ENCODE data around the gene TRIM8.
"Not testable (repeated sequence)": the region's sequence is repeated elsewhere in the genome, so short reads cannot be mapped to it uniquely, and the experiment has no call there.

TRIM8 gene

DNA sequence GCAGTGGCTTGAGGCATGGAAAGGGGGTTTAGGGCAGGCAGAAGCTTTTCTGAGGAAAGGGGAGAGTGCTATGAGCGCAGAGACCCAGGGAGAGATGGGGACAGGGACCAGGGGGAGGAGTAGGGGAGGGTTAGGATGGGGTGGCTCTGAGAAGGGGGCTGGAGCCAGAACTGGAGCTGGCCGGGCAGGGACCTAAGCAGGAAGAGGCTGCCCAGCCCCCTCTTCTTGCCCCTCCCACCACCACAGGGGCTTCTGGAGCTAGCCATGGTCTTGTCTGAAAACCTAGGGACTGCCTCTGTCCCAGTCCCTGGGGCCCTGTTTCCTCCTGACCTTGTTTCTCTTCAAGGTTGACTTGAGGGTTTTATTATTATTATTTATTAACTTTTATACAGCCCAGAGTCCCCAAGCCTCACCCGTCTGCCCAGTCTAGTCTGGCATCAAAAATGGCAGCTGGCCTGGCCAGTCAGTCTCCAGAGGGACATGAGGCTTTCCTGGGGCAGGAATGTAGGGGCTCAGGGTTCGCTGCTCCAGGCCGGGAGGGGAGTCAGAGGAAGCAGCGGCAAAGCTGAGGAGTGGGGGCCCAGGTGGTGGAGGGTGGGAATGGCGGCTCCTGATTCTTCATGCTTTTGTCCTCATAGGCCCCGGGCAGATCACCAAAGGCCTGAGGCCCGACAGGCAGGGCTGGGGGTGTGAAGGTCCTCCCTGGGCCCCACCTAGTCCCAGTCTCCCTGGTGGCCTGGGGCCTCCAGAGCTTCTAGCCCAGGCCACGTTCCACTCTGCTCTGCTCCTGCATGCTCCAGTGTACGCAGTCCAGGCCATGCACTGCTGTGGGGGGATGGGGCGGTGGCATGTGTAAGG lies 5.7 kb downstream of the TRIM8 start:
- DNase-seq (ENCODE audit: low read depth in 3 of 3) = no peak

DNA sequence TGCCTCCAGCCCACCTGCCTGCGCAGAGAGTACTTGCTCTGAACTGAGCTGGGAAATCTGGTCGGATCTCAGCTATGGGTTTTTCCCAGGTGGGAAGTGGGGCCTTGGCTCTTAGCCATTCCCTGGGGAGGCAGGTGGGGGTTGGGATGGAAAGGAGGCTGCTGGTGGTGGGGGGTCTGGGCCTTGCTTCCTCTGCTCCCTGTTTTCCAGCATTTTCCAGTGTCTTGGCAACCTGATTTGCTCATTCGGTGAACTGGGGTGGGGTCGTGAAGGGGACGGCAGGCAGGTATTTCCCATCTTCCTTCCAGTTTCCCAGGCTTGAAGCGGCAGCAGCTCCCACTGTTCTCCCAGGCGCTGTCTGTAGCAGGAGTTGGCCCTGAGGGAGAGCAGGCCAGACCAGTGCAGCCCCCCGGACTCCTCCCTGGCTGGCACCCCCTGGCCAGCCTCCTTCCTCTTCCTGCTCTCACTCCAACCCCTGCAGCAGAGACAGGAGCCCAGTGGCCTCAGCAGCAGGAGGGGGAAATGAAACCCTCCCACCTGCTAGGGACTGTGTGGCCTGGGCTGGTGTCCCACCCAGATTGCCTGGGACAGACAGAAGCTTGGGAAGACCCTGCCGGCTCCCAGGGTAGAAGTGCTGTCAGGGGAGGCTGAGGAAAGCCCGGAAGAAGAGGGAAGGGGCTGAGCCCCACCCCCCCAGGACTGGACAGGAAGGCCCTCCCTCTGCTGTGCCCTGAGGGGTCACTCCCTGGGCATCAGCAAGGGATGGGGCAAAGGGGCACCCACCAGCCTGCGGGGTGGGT lies 6.6 kb downstream of the TRIM8 start:
- DNase-seq (ENCODE audit: low read depth in 3 of 3) = no peak

DNA sequence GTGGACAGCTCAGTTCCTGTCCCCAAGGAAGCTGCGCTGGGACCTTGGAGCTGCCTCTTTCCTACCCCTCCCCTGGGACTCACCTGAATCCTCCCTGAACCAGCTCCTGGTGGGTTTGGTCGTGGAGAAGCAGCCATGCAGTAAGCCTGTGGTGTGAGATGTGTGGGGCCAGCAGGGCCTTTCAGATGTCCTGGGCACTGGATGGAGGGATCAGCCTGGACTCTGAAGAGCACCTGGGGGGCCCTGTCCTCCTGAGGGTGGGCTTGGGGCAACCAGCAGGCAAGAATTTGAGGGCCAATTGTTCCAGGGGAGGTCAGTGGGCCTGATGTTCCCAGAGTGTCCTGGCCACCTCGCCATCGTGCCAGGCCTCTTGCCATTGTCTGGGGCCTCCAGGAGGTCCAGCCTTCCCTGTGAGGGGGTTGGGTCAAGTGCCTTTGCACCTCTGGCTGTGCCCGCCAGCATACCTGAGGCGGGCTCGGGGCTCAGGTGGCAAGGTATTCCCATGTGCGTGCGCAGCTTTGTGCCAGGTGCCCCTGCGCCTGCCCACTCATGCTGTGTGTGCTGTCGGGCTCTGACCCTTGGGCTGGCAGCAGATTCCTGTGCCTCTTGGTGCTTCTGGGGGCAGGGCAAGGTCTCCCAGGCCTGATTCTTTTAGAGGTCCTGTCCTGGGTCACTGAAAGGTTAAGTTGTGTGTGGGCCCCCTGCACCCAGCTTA lies 7.3 kb downstream of the TRIM8 start:
- DNase-seq (ENCODE audit: low read depth in 3 of 3) = no peak

DNA sequence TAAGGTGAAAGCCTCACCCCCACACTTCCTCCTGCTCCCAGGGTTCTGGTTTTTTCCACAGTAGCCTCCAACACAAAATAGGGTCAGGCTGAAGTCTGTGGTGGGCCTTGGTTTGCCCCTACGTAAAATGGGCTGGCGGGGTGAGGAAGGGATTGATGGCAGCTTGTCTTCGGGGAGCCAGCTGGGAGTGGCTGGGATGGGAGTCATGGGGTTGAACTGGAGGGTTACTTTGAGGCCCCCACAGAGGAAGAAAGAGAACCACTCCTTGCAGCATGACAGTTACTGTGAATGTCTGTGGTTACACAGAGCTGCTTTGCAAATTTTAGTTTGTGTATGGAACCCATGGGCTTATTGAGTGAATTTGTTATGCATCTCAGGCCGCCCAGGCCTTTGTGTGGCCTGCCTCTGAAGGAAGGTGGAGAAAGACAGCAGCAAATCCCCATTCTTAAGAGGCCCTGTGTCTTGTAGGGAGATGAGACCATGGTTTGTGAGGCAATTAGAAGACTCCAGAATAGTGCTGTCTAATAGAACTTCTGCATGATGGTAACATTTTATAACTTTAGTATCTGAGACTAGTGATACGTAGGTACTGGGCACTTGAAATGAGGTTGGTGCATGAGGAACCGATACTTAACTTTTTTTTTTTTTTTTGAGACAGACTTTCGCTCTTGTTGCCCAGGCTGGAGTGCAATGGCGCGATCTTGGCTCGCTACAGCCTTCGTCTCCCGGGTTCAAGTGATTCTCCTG lies 8.1 kb downstream of the TRIM8 start:
- DNase-seq (ENCODE audit: low read depth in 3 of 3) = no peak

DNA sequence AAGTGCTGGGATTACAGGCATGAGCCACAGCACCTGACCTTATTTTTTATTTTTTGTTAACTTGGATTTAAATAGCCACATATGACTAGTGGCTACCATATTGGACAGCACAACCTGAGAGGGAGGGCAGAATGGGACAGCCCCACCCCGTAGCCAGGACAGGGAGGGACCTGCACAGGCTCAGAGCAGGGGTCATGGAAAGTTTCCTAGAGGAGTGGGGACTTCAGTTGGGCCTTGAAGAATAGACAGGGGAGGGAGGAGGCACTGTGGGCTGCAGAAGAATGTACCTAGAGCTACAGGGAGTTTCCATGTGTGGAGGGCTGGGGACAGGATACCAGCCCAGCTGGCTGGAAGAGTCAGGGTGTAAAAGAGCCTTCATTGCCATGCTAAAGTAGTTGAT lies 8.8 kb downstream of the TRIM8 start:
- no peak for DNase-seq (ENCODE audit: low read depth in 3 of 3)

DNA sequence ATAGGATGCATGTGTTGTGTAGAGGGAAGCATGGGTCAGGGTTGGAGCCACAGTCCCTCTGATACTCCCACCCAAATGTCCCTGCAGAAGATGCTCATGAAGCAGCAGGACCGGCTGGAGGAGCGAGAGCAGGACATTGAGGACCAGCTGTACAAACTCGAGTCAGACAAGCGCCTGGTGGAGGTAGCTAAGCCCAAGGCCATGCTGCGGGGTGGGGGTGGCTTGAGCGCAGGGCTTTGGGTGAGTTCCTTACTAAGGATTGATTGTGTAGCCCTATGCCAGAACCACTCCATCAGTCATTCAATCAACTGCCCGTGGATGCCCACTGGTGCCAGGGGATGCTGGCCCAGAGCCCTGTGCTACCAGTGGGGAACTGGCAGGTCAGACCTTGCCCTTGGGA lies 10.3 kb downstream of the TRIM8 start:
- no peak for DNase-seq (ENCODE audit: low read depth in 3 of 3)

DNA sequence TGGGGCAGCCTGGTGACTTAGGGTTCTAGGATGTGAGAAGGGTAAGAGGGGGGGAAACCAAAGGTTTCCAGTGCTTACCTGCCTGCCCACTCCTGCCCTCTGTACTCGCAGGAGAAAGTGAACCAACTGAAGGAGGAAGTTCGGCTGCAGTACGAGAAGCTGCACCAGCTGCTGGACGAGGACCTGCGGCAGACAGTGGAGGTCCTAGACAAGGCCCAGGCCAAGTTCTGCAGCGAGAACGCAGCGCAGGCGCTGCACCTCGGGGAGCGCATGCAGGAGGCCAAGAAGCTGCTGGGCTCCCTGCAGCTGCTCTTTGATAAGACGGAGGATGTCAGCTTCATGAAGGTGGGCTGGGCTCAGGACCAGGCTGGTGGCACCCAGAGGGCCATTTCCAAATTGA lies 10.7 kb downstream of the TRIM8 start:
- no peak for DNase-seq (ENCODE audit: low read depth in 3 of 3)

DNA sequence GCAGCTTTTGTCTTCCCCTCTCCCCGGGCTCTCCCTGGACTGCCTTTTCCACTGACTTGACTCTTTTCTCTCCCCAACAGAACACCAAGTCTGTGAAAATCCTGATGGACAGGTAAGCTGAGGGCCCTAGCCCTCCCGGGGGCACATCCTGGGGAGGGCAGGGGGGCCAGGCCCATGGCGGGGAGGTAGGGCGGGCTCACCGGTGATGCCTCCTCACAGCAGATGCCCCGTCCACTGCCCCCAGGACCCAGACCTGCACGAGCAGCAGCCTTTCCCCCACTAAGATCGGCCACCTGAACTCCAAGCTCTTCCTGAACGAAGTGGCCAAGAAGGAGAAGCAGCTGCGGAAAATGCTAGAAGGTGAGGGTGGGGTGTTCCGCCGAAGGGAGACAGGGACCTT lies 11.7 kb downstream of the TRIM8 start:
- DNase-seq (ENCODE audit: low read depth in 3 of 3) = no peak

DNA sequence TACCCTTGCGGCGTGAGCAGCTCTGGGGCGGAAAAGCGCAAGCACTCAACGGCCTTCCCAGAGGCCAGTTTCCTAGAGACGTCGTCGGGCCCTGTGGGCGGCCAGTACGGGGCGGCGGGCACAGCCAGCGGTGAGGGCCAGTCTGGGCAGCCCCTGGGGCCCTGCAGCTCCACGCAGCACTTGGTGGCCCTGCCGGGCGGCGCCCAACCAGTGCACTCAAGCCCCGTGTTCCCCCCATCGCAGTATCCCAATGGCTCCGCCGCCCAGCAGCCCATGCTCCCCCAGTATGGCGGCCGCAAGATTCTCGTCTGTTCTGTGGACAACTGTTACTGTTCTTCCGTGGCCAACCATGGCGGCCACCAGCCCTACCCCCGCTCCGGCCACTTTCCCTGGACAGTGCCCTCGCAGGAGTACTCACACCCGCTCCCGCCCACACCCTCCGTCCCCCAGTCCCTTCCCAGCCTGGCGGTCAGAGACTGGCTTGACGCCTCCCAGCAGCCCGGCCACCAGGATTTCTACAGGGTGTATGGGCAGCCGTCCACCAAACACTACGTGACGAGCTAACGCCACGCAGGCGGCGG lies 12.6 kb downstream of the TRIM8 start:
- no peak for DNase-seq (ENCODE audit: low read depth in 3 of 3)

DNA sequence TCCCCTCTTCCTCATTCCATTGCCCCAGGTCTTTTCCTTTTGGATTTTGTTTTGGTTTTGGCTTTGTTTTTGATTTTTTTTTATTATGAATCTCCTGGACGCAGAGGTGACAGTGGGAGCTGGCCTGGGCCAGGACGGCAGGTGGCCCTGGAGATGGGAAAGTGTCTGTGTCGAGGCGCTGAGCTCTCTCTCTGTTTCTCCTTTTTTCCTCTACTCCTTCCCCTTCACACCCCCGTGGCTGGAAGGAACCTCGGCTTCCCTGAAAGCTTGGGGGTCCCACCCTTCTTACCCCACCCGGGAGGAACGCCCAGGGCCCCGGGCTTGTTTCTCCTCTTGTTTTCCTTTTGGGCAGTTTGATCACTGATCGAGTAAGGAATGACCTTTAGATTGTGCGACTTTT lies 13.2 kb downstream of the TRIM8 start:
- no peak for DNase-seq (ENCODE audit: low read depth in 3 of 3)

DNA sequence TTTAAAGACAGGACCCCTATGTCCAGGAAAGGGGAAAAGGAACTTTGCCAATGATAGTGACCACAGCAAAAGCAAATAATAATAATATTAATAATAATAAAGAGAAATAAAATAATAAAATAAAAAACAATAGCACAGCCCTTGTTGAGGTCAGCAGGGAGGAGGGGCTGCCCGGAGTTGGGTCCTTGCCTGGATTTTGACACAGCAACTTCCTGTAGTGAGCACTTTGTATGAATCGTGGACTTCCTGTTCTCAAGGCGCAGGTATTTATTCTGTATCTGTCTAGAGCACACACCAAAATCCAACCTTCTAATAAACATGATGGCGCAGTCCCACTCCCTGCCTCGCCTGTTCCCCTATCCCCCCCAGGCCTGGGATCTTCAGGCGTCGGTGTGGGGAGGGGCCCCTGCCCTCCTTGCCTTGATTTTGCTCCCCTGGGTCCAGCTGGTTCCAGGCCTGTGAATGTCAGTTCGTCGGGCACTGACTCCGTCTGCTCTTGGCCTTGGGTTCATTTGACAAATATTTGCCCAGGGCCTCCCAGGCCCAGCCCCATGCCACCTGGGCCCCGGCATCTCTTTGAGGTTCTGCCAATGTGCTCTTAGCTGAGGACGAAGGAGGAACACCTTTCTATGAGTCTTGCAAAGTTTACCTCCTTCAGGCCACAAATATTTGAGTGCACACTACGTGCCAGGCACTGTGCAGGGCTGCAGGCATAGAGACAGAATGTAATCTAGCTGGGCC lies 13.9 kb downstream of the TRIM8 start:
- no peak for DNase-seq (ENCODE audit: low read depth in 3 of 3)

DNA sequence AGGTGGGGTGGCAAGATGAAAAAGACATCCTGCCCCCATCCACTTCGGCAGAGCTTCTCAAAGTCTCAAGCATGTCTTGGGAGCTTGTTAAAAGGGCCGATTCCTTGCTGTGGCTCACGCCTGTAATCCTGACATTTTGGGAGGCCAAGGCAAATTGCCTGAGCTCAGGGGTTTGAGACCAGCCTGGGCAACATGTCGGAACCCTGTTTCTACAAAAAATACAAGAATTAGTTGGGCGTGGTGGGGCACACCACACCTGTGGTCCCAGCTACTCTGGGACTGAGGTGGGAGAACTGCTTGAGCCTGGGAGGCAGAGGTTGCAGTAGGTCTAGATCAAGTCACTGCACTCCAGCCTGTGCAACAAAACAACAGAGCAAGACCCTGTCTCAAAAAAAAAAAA lies 14.5 kb downstream of the TRIM8 start:
- DNase-seq (ENCODE audit: low read depth in 3 of 3) = no peak

DNA sequence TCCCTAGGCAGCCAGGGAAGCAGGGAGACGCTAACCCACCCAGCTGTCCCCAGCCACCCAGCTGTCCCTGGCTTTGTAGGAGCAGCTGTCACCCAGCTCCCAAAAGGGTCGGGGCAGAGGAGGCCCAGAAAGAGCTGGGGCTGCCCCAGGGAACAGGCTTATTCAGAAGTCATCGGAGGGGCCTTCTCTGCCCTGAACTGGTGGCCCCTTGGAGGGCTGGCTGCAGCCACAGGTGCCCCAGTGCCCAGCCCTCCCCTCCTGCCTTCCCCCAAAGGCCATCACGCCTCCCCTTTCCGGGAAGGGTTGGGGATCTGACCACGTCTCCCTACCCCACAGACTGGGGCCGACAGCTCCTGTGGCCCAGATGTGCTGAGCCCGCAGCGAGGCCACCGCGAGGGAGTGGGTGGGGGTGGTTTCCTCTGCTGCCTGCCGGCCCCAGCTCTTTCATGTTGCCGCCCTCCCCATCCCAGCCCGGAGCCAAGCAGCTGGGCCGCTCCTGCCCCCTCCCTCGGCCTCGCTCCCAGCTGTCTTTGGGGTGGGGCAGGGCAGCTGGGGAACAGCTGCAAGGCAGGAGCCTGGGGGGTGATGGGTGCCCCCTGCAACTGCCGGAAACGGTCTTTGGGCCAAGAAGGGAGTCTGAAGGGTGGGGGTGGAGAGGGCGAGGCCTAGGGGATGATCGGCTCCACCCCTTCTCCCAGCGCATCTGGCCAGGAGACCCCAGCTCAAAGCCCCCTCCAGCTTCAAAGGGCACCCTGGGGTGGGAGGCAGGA lies 16.8 kb downstream of the TRIM8 start:
- DNase-seq (ENCODE audit: low read depth in 3 of 3) = no peak

DNA sequence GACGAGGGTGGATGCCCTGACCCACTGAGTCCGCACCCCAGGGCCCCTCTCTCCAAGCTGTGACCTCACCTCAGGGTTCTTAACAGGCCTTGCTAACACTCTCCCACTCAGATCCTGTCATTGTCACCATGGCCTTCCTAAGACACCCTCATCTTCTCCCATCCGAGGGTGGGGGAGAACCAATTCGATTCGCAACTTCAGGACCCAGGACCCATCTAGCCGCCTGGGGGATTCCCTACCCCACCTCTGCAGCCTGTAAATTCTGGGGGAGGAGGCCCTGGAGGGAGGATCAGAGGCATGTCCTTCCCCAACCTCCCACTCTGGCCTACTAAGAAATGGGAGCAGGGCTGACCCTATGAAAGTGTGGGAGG lies 17.4 kb downstream of the TRIM8 start:
- no peak for DNase-seq (ENCODE audit: low read depth in 3 of 3)

DNA sequence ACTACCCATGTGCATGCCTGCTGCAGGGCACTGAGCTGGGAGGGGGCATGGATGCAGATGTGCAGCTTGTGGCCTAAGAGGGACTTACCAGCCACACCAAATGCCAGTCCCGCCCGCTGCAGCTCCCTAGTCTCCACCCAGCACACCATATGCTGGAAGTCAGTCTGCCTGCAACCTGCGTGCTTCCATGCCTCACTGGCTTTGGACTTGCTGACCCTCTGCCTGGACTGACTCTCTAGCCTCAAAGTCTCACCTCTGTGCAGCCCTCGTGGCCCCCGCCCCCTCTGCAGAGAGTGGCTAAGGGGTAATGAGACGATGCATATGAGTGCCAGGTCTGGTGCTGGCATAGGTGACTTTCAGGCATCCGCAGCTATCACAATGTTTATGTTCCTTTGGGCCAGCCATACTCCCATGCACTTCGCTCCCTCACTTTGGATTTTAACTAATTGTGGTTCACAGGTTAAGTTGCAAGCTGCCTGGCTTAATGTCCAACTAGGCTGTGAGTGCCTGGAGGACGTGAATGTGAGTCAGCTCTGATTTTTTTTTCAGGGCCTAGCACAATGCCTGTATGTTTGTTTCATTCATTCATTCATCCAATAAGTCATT lies 21.7 kb downstream of the TRIM8 start:
- DNase-seq (ENCODE audit: low read depth in 3 of 3) = no peak

DNA sequence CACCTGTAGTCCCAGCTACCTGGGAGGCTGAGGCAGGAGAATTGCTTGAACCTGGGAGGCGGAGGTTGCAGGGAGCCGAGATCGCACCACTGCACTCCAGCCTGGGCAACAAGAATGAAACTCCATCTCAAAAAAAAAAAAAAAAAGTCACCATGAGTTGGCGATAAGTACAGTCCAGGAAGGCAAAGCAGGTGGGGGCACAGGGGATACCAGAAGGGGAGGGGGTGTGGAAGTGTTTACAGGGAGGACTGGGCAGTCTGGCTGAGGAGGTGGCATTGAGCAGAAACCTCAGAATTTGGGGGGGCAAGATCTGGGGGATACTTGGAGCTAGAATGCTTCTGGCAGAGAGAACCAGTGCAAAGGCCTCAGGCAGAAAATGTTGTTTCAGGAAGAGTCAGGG lies 23.1 kb downstream of the TRIM8 start:
- DNase-seq (ENCODE audit: low read depth in 3 of 3) = not testable (repeated sequence)

DNA sequence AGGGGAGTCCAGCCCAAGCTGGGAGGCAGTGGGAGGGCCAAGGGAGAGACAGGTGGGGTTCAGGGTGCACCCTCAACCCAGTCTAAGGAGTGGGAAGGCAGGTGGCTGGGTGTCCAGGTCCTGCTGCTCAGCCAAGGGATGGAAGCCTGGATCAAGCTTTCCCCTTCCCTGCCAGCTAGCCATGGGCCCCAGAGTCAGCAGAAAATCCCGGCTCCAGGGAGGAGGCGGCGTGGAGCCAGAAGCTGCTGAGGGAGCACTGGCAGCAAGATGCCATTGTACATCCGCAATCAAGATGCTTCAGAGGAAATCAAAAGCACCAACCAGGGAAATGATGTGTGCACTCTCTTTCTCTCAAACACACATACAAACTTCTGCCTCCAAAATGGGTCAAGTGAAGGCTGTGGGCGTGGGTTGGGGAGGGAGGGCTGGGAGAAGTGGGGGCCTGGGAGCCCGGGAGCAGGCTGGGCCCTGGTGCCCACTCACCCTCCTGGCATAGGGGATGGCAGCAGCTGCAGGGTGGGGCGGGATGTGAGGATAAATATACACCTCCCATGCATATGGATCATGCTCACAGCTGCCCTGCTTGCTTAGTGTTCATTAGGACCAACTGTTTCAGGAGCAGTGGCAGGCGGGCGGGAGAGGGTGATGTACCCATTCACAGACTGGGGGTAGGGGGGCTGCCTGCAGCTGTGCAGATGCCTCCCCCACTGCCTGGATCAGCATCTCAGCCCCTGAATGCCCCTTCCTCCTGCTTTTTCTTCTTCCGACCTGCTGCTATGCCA lies 24.2 kb downstream of the TRIM8 start:
- no peak for DNase-seq (ENCODE audit: low read depth in 3 of 3)

DNA sequence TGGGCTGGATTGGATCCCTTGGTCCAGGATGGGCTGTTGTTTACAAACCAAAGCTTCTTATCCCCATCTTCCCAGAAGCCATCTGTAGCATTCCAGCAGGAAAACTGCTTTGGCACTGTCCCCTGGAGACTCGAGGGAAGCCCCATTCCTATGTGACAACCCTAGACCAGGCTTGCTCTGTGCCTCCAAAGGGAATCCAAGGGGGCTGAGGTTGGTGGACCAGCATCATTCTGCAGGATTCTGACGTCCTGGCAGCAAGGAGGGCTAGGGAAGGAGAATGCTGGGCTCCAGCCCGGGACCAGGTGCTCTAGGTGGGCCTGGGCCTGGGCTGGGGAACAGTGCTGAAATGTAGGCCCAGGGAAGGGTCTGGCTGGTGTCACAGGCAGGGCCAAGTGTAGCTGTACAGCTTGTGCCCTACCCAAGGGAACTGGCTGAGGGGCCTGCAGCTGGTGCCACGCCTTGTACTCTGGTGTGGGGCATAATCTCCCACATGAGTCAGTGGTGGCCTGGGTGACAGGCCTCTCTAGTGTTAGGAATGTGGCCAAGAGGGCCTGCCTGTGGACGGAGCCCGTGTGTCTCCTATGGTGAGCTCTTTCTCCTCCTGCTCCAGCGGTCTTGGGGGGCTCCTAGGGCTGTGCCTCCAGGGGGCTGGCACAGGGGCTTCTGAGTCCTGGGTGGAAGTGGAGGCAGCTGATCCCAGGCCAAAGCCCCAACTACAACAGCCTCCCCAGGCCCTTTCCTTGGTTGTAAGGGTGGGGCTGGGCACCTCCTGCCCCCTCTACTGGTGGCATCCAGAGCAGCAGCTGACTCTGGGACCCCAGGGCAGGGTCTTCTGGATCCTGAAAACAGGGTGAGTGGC lies 25.2 kb downstream of the TRIM8 start:
- no peak for DNase-seq (ENCODE audit: low read depth in 3 of 3)
